UCSD-AML1 (cell line): ENCODE results near the gene OR5H15.
"Not testable (repeated sequence)": the region's sequence is repeated elsewhere in the genome, so short reads cannot be mapped to it uniquely, and the experiment has no call there.

Experiments used
- DNase-seq: peaks from one replicate; lab custom pipeline; 2025; ENCODE audit not compliant: unreplicated experiment; lab: John Stamatoyannopoulos, UW

OR5H15 gene

DNA sequence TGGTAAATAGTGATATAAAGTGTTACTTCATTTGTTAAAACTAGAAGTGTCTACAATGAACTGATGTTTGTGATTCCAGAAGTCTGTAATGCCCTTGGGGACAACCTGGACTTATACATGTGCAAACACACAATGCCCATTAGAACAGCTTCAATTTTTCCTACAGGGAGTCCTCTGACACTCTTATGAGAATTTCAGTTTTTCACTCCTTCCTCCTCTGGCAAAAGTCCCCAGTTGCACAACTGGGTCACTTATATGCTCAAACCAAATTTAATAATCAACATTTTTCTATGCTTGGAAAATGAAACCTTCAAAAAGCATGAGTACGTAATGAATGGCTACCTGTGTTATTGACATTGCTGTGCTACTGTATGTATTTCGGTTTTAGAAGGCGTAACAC lies at the start of gene OR5H15:
OR5H15 (plus strand) TSS at position 301 of the 400 bp plus-strand sequence. CDS start 2,004 bp downstream, outside the sequence.
- DNase-seq = no peak

DNA sequence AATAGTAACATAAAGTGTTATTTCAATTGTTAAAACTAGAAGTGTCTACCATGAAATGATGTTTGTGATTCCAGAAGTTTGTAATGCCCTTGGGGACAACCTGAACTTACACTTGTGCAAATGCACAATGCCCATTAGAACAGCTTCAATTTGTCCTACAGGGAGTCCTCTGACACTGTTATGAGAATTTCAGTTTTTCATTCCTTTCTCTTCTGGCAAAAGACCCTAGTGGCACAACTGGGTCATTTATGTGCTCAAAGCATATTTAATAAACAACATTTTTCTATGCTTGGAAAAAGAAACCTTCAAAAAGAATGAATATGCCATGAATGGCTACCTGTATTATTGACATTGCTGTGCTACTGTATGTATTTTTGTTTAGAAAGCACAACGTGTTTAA lies 36.1 kb upstream of the OR5H15 start, which contains the start of gene OR5H1:
OR5H1 (plus strand) TSS at position 301 of the 400 bp plus-strand sequence. CDS start 1,977 bp downstream, outside the sequence.
- no peak for DNase-seq

DNA sequence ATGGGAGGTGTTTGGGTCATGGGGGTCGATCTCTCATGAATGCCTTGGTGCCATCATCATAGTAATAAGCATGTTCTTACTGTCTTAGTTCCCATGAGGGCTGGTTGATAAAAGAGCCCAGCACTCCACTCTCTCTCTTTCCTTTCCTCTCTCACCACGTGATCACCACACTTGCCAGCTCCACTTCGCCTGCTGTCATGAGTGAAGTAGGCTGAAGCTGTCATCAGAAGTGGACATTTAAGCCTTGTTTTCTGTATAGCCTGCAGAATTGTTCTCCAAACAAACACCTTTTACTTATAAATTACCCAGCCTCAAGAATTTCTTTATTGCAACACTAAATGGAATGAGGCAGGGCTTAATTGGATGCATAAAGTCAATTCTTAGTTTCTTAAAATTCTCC lies 29.9 kb upstream of the OR5H15 start:
- no peak for DNase-seq

DNA sequence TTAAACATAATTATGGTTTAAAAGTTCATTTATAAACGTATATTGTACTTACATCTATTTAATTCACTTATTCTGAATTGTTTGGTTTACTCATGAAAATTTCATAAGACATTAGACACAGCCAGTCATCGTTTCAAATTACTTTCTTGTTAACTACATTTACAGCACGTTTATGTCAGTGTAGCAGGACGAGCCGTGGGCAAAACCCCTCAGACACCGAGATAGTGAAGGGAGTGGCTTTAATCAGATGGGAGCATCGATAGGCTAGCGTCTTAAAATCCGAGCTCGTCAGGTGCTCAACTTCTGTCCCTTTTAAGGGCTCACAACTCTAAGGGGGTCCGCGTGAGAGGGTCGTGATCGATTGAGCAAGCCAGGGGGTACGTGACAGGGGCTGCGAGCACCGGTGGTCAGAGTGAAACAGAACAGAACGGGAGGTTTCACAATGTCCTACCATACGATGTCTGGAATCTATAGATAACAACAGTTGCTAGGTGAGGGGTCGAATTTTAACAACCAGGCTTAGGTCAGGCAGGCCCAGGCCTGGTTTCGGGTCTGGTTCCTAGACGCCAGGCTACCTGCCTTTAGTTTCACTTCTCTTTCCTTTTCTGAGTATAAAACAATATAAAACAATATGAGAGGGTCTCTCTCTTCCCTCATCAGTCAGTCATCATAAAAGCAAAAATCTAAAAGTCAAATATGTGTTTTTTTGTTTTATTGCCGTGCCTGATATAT lies 28.5 kb upstream of the OR5H15 start:
- not testable (repeated sequence) for DNase-seq

DNA sequence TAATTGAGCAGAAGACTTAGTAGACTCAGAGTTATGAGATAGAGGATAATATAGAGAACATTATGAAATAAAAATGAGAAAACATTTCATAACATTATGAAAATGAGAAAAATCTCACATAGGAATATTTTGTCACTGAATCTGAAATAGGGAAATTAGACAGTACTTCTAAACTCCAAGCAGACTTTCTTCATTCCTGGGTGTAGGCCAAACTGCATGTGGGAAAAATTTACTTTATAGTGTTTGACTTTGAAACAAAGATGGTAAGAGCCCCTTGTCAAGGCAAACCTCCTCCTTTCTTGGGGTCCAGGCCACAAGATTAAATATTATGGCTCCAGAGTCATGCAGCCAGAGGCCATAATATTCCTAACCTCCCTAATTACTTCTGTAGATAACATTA lies 26.0 kb upstream of the OR5H15 start:
- no peak for DNase-seq

DNA sequence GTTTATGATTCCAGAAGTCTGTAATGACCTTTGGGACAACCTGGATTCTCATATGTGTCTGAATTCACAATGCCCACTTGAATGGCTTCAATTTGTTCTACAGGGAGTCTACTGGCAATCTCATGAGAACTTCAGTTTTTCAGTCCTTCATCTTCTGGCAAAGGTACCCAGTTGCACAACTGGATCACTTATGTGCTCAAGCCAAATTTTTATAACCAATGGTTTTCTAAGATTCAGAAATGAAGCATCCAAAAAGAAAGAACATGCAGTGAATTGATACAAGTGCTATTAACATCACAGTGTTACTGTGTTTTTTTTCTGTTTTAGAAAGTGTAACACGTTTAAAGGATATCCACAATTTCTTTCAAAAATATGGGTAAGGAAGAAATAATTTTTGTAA lies 19.3 kb upstream of the OR5H15 start, which contains the start of gene OR5H14:
OR5H14 (plus strand) TSS at position 301 of the 400 bp plus-strand sequence. CDS start 1,907 bp downstream, outside the sequence.
- no peak for DNase-seq

DNA sequence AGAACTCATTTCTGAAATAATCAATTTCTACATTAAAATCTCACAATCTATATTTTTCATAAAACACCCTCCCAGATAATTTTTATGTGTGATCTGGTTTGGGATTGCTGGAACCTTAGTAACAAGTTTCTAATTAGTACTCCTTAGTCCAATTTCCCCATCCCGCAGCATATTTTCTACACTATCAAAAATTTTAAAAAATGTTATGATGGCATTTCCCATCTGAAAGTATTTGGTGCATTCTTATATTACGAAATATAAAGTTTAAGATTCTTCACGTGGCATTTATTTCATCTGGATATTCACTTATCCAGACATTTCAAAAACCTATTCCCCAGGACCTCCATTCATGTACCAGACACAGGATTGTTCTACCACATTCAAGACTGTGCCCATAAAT lies 17.7 kb upstream of the OR5H15 start:
- no peak for DNase-seq

DNA sequence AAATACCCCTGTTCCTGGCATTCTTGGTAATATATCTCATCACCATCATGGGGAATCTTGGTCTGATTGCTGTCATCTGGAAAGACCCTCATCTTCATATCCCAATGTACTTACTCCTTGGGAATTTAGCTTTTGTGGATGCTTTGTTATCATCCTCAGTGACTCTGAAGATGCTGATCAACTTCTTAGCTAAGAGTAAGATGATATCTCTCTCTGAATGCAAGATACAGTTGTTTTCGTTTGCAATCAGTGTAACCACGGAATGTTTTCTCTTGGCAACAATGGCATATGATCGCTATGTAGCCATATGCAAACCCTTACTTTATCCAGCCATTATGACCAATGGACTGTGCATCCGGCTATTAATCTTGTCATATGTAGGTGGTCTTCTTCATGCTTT lies 17.0 kb upstream of the OR5H15 start:
- not testable (repeated sequence) for DNase-seq

DNA sequence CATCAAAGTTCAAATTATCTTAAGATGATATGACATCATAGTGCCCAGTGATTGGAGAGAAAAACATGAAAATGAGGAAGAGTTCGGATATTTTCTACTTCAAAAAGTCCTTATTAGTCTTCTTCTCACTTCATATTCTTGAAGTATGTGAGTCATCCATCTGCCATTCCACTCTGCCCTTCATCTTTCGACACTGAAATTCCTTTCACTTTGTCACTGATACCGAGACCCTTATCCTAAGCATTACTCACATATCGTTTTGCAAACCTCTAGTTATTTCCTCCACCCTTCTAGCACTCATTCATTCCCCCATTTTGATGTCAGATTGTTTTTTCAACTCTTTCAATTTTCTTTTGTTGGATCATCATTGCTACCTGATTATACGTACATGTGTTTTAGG lies 15.3 kb upstream of the OR5H15 start:
- no peak for DNase-seq

DNA sequence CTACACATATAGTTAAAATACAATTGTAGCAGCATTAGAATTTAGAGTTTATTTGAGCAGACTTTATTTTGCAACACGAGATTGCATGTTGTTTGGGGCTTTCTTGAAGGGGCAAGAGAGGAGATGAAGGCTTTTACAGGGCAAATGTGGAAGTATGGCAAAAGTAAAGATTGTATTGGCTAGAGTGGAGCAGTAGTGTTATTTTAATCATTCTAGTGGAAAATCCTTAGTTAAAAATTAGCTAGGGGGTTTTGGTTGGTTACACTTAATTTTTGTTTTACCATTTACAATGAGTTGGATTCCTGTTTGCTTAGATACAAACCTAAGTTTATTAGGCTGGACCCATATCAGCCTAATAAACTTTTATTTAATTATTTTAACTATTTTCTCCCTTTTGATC lies 4.6 kb downstream of the OR5H15 start:
- DNase-seq = no peak

DNA sequence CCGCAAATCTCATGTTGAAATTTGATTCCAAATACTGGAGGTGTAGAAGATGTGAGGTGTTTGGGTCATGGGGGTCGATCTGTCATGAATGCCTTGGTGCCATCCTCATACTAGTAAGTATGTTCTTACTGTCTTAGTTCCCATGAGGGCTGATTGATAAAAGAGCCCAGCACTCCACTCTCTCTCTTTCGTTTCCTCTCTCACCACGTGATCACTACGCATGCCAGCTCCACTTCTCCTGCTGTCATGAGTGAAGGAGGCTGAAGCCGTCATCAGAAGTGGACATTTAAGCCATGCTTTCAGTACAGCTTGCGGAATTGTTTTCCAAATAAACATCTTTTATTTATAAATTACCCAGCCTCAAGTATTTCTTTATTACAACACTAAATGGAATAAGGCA lies 6.1 kb downstream of the OR5H15 start:
- no peak for DNase-seq

DNA sequence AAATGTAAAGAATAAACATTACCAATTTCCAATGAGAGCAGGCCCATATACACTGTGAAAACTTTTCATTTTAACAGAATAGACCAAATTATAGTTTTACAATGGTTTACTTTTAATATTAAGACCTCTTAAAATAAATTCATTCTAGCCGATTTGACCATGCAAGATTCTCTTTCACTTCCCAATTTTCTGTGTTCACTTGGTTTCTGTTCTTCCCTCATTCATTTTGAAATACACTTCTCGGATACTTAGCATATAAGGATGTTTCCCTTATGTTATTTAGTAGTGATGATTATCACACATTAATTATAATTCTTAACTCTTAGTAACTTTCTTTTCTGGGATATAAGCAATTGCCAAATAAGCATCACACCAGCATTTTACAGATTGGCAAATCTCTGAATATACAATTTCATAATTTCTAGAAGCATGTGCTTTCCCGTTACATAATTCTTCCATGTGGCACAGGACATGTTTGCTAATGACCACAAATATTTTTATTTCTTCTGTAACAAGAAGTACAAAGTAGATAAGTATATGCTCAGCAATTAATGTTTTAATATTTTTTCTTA lies 13.9 kb downstream of the OR5H15 start:
- DNase-seq = no peak

DNA sequence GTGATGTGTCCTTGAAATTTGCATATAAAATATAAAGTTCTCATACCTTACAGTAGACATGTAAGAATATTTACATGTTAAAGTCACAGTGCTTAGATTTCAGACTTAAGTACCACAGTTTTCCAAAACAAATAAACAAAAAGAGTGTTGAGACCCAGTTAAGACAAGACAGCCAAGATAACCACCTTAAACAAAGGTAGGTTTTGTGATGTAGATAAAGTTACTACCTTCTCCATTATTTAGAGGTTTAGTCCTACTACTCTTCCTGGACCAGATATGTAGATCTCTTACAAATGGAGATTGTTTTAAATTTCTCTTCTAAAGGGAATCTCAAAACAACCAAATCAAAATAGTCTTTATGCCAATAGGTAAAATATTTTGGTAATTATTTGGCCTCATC lies 15.7 kb downstream of the OR5H15 start:
- DNase-seq = no peak

DNA sequence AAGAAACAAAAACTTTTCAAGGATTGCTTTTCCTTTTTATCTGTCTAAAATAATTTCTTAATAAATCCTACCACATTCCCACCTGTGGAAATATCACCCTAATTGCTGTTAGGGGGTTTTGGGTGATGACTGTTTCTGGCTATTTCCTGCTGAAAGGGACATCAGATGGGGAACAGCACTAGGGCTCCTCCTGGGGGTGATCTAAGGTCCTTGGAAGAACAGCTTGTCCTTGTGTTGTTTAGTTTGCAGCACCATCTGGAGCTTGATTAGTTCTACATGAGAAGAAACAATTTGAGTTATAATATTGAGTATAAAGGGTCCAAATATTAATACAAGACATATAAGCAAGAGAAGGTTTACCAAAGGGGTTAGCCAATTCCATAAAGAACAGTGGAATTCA lies 18.7 kb downstream of the OR5H15 start:
- no peak for DNase-seq

DNA sequence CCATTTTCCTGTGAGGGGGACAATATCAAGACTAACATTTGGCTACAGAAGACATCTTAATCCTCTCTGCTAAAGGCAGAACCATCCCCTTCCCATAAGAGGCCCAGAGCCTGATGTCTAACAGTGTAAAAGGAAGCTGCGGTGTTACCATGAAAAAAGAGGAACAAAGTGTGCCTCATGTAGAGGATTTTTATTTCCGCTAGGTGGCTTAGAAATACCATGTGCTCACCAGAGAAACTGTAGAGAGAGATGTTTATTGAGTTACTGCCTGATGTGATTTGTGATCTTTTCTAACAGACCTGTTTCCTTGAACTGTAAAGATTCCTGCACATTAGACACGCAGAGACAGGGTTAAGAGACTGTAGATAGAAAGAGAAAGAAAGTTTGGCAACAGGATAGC lies 22.0 kb downstream of the OR5H15 start:
- DNase-seq = no peak

DNA sequence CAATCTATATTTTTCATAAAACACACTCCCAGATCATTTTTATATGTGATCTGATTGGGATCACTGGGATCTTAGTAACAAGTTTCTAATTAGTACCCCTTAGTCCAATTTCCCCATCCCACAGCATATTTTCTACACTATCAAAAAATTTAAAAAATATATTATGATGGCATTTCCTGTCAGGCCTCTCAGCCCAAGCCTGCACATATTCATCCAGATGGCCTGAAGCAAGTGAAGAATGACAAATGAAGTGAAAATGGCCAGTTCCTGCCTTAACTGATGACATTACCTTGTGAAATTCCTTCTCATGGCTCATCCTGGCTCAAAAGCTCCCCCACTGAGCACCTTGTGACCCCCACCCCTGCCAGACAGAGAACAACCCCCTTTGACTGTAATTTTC lies 24.4 kb downstream of the OR5H15 start:
- DNase-seq = not testable (repeated sequence)

DNA sequence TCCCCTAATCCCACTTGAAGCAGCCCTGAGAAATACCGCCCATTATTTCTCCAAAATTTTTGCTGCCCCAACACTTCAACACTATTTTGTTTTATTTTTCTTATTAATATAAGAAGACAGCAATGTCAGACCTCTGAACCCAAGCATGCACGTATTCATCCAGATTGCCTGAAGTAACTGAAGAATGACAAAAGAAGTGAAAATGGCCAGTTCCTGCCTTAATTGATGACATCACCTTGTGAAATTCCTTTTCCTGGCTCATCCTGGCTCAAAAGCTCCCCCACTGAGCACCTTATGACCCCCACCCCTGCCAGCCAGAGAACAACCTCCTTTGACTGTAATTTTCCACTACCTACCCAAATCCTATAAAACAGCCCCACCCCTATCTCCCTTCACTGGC lies 29.8 kb downstream of the OR5H15 start:
- DNase-seq = not testable (repeated sequence)

DNA sequence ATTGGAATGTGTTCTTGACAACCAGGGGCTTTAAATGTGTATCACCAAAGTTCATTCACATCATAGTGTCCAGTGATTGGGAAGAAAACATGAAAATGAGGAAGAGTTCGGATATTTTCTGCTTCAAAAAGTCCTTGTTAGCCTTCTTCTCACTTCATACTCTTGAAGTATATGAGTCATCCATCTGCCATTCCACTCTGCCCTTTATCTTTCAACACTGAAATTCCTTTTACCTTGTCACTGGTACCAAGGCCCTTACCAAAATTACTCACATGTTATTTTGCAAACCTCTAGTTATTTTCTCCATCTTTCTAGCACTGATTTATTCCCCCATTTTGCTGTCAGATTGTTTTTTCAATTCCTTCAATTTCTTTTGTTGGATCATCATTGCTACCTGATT lies 32.5 kb downstream of the OR5H15 start:
- no peak for DNase-seq

DNA sequence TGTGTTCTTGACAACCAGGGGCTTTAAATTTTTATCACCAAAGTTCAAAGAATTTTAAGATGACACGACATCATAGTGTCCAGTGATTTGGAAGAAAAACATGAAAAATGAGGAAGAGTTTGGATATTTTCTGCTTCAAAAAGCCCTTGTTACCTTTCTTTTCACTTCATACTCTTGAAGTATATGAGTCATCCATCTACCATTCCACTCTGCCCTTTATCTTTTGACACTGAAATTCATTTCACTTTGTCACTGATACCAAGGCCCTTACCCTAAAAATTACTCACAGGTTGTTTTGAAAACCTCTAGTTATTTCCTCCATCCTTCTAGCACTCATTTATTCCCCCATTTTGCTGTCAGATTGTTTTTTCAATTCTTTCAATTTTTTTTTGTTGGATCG lies 42.7 kb downstream of the OR5H15 start:
- DNase-seq = no peak

DNA sequence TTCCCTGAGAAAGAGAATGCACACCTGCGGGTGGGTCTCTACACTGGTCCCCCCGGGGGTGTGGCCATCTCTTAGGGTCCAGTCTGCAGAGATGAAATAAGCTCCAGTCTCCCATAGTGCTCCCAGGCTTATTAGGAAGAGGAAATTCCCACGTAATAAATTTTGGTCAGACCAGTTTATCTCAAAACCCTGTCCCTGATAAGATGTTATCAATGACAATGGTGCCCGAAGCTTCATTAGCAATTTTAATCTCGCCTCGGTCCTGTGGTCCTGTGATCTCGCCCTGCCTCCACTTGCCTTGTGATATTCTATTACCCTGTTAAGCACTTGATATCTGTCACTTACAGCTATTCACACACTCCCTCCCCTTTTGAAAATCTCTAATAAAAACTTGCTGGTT lies 46.8 kb downstream of the OR5H15 start:
- no peak for DNase-seq

DNA sequence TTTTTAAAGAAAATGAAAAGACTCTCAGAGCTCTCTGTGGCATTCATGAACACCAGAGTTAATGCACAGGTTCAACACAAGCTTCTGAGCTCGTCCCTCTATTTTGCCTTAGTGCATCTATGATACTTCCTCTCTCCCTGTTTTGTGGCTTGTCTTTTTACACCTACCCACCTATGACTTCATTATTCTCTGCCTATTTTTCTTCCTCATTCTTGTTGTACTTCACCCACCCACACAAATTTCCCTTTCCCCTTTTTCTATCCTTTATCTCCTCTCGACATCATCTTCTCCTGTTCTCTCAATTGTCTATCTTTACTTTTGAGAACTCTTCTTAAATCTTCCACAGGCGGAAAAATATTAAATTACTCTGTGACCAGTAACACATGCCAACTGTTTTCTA lies 48.6 kb downstream of the OR5H15 start:
- no peak for DNase-seq
